HCT116 (cell line): ENCODE data around the gene DMXL2. TPM values are rescaled to one million over a fixed set of nuclear protein-coding genes. Genes with fewer than 3 reads are reported as not detected.
"Not testable (repeated sequence)": the region's sequence is repeated elsewhere in the genome, so short reads cannot be mapped to it uniquely, and the experiment has no call there.

Experiments
- ATAC-seq: fragments of 200-7000 bp; cut with Tn5 transposase; 2 replicates; pipeline ENCODE4 v1.9.1; 2020; ENCODE audit warnings: mild to moderate bottlenecking, moderate library complexity
- BruUV-seq: library from RNA; stranded (reverse); fragments of 400-500 nt; replicated peaks from 2 replicates; lab custom pipeline; 2021; lab: Mats Ljungman, UMichigan
- CTCF ChIA-PET: fragments of 300-600 bp; sonication (Branson Sonifier 250); formaldehyde crosslinking; loops from one replicate; lab custom pipeline; 2021; ENCODE audit warnings: antibody characterized with exemption; lab: Charles Lee
- POLR2A ChIA-PET: fragments of 300-600, 350-600 bp; sonication (Branson Sonifier 250); formaldehyde crosslinking; loops from one replicate; lab custom pipeline; 2021; ENCODE audit warnings: antibody characterized with exemption; lab: Charles Lee
- RAD21 ChIA-PET, 2 experiments: fragments of 300-600 bp; sonication (Branson Sonifier 250); formaldehyde crosslinking; loops; one replicate each; lab custom pipeline; 2023; ENCODE audit warnings: low total read pairs in 2 of 2; ENCODE audit not compliant: uncharacterized antibody in 2 of 2, unreplicated experiment in 2 of 2, low non-redundant PET in 1 of 2; lab: Charles Lee
- DNase-seq: peaks from one replicate; pipeline ENCODE4 v3.0.0-alpha.2; 2010; ENCODE audit warnings: low read depth, low spot score
- H2AFZ ChIP-seq: fragments of 200-600 bp; shearing (Covaris generic), sonication (generic); 2 replicates; pipeline ENCODE4 v1.6.1; 2017; ENCODE audit warnings: low read depth, mixed run types, mixed read lengths, antibody characterized with exemption, low read length; ENCODE audit not compliant: poor library complexity, severe bottlenecking
- H3K27ac ChIP-seq: 2 replicates; pipeline ENCODE4 v1.5.1; 2012; ENCODE audit warnings: low read depth, low read length
- H3K27me3 ChIP-seq: fragments of 200-600 bp; sonication (generic); 2 replicates; pipeline ENCODE4 v1.6.1; 2016; ENCODE audit warnings: mixed run types, low read length, mixed read lengths; ENCODE audit not compliant: insufficient read depth
- H3K36me3 ChIP-seq, 2 experiments: fragments of 200-500 bp in 1 of 2; fragments of 200-600 bp in 1 of 2; sonication (Bioruptor generic) in 1 of 2; sonication (generic) in 1 of 2; 2 replicates each; pipeline versions ENCODE4 v1.5.1 to v1.6.1; 2014 to 2016; ENCODE audit warnings: low read length in 2 of 2, inconsistent platforms in 1 of 2, mixed read lengths in 1 of 2, mixed run types in 1 of 2; ENCODE audit not compliant: insufficient read depth in 2 of 2, control insufficient read depth in 1 of 2
- H3K4me1 ChIP-seq, 2 experiments: fragments of 200-600 bp in 1 of 2; sonication (generic) in 1 of 2; 2 replicates each; pipeline versions ENCODE4 v1.5.1 to v1.6.1; 2012 to 2017; ENCODE audit warnings: low read length in 2 of 2, inconsistent platforms in 1 of 2, mild to moderate bottlenecking in 1 of 2, mixed read lengths in 1 of 2, mixed run types in 1 of 2, moderate library complexity in 1 of 2; ENCODE audit not compliant: insufficient read depth in 2 of 2, control insufficient read depth in 1 of 2
- H3K4me2 ChIP-seq: fragments of 200-600 bp; sonication (generic); 2 replicates; pipeline ENCODE4 v1.6.1; 2017; ENCODE audit warnings: mixed run types, low read length, mixed read lengths
- H3K4me3 ChIP-seq, 2 experiments: fragments of 200-600 bp in 1 of 2; sonication (generic) in 1 of 2; replicated peaks in 1 of 2; 2 replicates each; pipeline ENCODE4 v1.5.1; 2011 to 2016; ENCODE audit warnings: low read length in 2 of 2, control low read depth in 1 of 2, low read depth in 1 of 2, mild to moderate bottlenecking in 1 of 2, mixed read lengths in 1 of 2, mixed run types in 1 of 2
- H3K79me2 ChIP-seq: fragments of 200-600 bp; sonication (generic); 2 replicates; pipeline ENCODE4 v1.6.1; 2017; ENCODE audit warnings: mild to moderate bottlenecking, mixed run types, low read length, moderate library complexity, mixed read lengths; ENCODE audit not compliant: insufficient read depth
- H3K9ac ChIP-seq: fragments of 200-600 bp; sonication (generic); 2 replicates; pipeline ENCODE4 v1.6.1; 2016; ENCODE audit warnings: low read length, mixed read lengths
- H3K9me2 ChIP-seq: fragments of 200-600 bp; sonication (generic), shearing (Covaris generic); 2 replicates; pipeline ENCODE4 v1.6.1; 2017; ENCODE audit warnings: mixed run types, mild to moderate bottlenecking, moderate library complexity; ENCODE audit not compliant: insufficient read depth
- H3K9me3 ChIP-seq, 2 experiments: fragments of 200-500 bp in 1 of 2; fragments of 200-600 bp in 1 of 2; sonication (Bioruptor generic) in 1 of 2; sonication (generic) in 1 of 2; 2 replicates each; pipeline ENCODE4 v1.6.1; 2014 to 2017; ENCODE audit warnings: low read length in 2 of 2, mixed read lengths in 2 of 2, inconsistent platforms in 1 of 2, low read depth in 1 of 2, mild to moderate bottlenecking in 1 of 2, mixed run types in 1 of 2, moderate library complexity in 1 of 2; ENCODE audit not compliant: control insufficient read depth in 1 of 2, insufficient read depth in 1 of 2
- H4K20me1 ChIP-seq: fragments of 200-600 bp; sonication (generic), shearing (Covaris generic); 2 replicates; pipeline ENCODE4 v1.6.1; 2017; ENCODE audit warnings: mixed run types, mild to moderate bottlenecking, moderate library complexity; ENCODE audit not compliant: insufficient read depth
- CTCF ChIP-seq, 3 experiments: fragments of 200-600 bp in 1 of 3; sonication (generic) in 1 of 3; IDR thresholded peaks in 2 of 3; conservative IDR thresholded peaks in 1 of 3; 2 replicates each; pipeline ENCODE4 v1.5.1; 2012 to 2017; ENCODE audit warnings: low read depth in 2 of 3, low read length in 2 of 3, antibody characterized with exemption in 1 of 3, borderline replicate concordance in 1 of 3, control low read depth in 1 of 3, mild to moderate bottlenecking in 1 of 3, mixed read lengths in 1 of 3, mixed run types in 1 of 3, moderate library complexity in 1 of 3; ENCODE audit not compliant: insufficient read depth in 1 of 3
- EGR1 ChIP-seq: IDR thresholded peaks from 2 replicates; pipeline ENCODE4 v1.6.1; 2012; ENCODE audit warnings: low read depth
- FOSL1 ChIP-seq: IDR thresholded peaks from 2 replicates; pipeline ENCODE4 v1.6.1; 2012; ENCODE audit warnings: low read depth
- POLR2AphosphoS5 ChIP-seq: IDR thresholded peaks from 2 replicates; pipeline ENCODE4 v1.6.1; 2011; ENCODE audit warnings: mild to moderate bottlenecking, low read depth, low read length, moderate library complexity
- REST ChIP-seq: IDR thresholded peaks from 2 replicates; pipeline ENCODE4 v1.6.1; 2012; ENCODE audit warnings: low read depth
- TCF7L2 ChIP-seq: IDR thresholded peaks from 2 replicates; pipeline ENCODE4 v1.7.0; 2011; ENCODE audit warnings: borderline replicate concordance, inconsistent platforms; ENCODE audit not compliant: insufficient read depth, insufficient read length; ENCODE audit errors: extremely low read depth
- intact Hi-C: fragments of 100-400 bp; cut with micrococcal nuclease; formaldehyde crosslinking; loops from 2 replicates; pipeline ENCODE4 v1.10.0; 2022
- total RNA-seq: library from RNA; stranded (reverse); gene quantifications from one replicate; pipeline ENCODE4 v1.2.1, GENCODE V29; 2021; ENCODE audit not compliant: unreplicated experiment

The DMXL2 gene
- total RNA-seq, 1 experiment from 2014 or later, result 21.5 TPM

GRCh38 chr15:51617886-51618285 is 4.7 kb downstream of the DMXL2 start:
- H3K36me3 ChIP-seq, result peaks cover 0 to 6% of the 10 kb centered on the region in 2 experiments; a peak in 1 of 4 replicates
- no peaks in the 10 kb centered on the region for H4K20me1 ChIP-seq
- H2AFZ ChIP-seq, result no peak overlapping the region
- BruUV-seq, result no TSS peak
- TF ChIP-seq POLR2AphosphoS5, result no peak
- TF ChIP-seq, all 23 proteins: peak for 0
- DNase-seq, result no peak
- intact Hi-C loops, result no loop called here
- Histone ChIP-seq H3K9me3 (no peaks in the 10 kb centered on the region), H3K27ac (no peak overlapping the region), H3K4me2 (no peak overlapping the region), H3K79me2 (peaks cover 41% of the 10 kb centered on the region), H3K4me3 (no peak overlapping the region), H3K4me1 (peaks cover 6 to 13% of the 10 kb centered on the region in 2 experiments), H3K9ac (no peak overlapping the region), H3K27me3 (no peaks in the 10 kb centered on the region), H3K9me2 (no peaks in the 10 kb centered on the region)
- POLR2A ChIA-PET, result no interaction called here
- RAD21 ChIA-PET, result no interaction called here
- CTCF ChIA-PET, result no interaction called here
- no peak for ATAC-seq

GRCh38 chr15:51613951-51614350 is 8.6 kb downstream of the DMXL2 start:
- CTCF ChIA-PET, result no interaction called here
- Histone ChIP-seq H3K4me2 (no peak overlapping the region), H3K79me2 (peaks cover 13% of the 10 kb centered on the region), H3K27me3 (no peaks in the 10 kb centered on the region), H3K9me3 (no peaks in the 10 kb centered on the region), H3K9ac (no peak overlapping the region), H3K36me3 (peaks cover 0 to 6% of the 10 kb centered on the region in 2 experiments; a peak in 1 of 4 replicates), H3K4me1 (no peaks in the 10 kb centered on the region), H3K27ac (no peak overlapping the region), H2AFZ (no peak overlapping the region), H3K9me2 (no peaks in the 10 kb centered on the region), H4K20me1 (no peaks in the 10 kb centered on the region), H3K4me3 (no peak overlapping the region)
- ATAC-seq (no peak), DNase-seq (no peak)
- POLR2A ChIA-PET, result interaction anchor here (0.9 to 1.3 kb wide), 2 partner anchors 9 to 11 kb away, joined by 3 to 5 read pairs; partner anchors contain the start of gene DMXL2
- no TSS peak for BruUV-seq
- TF ChIP-seq FOSL1 (no peak), REST (no peak), CTCF (IDR thresholded peaks at IDR 0.05 in 2 of 3, conservative IDR thresholded peaks at IDR 0.05 in 1 of 3; ENCODE audit: borderline replicate concordance in 1 of 3, insufficient read depth in 1 of 3, low read depth in 2 of 3, low read length in 2 of 3) (no peak), EGR1 (no peak), TCF7L2 (no peak), POLR2AphosphoS5 (no peak)
- intact Hi-C loops, result no loop called here
- RAD21 ChIA-PET, result no interaction called here

GRCh38 chr15:51612669-51613068 is 9.9 kb downstream of the DMXL2 start:
- H2AFZ ChIP-seq, H3K9ac ChIP-seq, H3K4me3 ChIP-seq, CTCF ChIA-PET, H3K36me3 ChIP-seq, intact Hi-C loops, H3K79me2 ChIP-seq, H3K4me1 ChIP-seq, H3K4me2 ChIP-seq, POLR2A ChIA-PET, H4K20me1 ChIP-seq, ATAC-seq, H3K27me3 ChIP-seq, H3K9me2 ChIP-seq, RAD21 ChIA-PET, DNase-seq, H3K27ac ChIP-seq, H3K9me3 ChIP-seq, BruUV-seq: not testable (repeated sequence)
